OCI-M2 (cell line): Measurements from ENCODE around the gene ZNF804B.
"Not testable (repeated sequence)": the region's sequence is repeated elsewhere in the genome, so short reads cannot be mapped to it uniquely, and the experiment has no call there.

Experiments
- DNase-seq: peaks from one replicate; lab custom pipeline; 2025; ENCODE audit not compliant: unreplicated experiment; lab: John Stamatoyannopoulos, UW

ZNF804B gene

DNA sequence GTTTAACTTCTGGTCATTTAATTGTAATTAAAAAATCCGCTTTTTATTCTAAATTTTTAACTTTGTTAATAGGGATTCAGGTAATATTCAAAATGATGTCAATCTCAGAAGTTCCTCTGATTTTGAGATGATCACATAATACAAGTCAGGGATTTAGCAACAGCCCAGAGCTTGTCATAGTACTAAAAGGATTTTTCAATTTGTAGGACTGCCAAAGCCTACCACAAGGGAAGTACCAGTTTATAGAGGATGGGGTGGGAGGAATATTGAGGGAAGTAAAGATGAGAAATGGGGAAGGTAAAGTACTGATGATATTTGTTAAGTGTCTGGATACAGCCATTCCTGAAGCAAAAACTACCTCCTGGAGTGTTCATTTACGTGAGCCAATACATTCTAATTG lies 314.3 kb downstream of the ZNF804B start:
- no peak for DNase-seq

DNA sequence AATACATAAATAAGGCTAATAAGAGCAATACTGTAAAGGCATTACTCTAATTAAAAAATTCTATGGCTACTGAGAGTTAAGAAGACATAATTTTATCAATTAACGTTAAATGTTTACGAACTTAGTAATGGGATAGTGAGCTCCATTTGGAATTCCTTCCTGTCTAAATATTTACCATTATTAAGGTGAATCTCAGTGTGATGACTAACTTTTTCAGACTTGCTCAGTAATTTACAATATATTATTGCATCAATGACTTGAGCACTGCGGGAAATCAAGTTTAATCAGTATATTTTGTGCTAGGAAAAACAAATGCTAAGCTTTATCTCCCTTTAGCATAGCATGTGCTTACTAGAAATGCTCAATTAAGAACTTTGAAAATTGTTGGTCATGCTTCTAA lies 318.5 kb downstream of the ZNF804B start:
- DNase-seq, result no peak

DNA sequence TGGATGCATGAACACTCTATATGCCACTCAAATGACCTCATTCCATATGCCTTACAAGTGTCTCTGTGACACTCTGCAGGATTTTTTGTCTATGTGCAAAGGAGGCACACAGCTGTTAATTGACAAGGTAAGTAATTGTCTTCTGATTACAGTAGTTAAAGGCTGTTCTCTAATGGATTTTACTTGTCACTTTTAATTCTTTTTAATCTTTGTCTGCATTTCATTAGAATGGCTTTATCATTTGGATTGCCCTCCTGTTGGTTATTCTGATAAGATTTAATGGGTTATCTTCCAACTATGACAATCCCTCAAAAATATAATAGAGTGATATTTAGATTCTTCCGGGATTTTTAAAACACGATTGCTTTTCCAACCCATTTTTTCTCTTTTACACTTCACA lies 326.1 kb downstream of the ZNF804B start:
- DNase-seq, result no peak

DNA sequence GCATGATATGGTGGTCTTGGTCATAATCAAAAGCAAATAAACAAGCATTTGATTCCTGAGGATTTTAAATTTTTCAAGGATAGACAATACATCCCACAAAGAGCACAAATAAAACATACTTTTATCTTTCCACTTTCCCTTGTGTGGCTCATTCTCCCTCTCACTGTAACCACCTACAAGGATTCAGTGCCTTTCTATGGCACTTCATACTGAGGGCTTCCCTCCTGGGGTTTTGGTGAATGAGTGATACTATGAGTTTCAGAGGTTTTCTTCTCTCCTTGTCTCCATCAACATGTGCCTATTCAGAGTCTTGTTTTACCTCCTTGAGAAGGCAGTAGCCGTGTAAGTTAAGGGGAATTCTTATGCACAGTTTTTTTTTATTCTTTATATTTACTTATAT lies 332.1 kb downstream of the ZNF804B start:
- no peak for DNase-seq

DNA sequence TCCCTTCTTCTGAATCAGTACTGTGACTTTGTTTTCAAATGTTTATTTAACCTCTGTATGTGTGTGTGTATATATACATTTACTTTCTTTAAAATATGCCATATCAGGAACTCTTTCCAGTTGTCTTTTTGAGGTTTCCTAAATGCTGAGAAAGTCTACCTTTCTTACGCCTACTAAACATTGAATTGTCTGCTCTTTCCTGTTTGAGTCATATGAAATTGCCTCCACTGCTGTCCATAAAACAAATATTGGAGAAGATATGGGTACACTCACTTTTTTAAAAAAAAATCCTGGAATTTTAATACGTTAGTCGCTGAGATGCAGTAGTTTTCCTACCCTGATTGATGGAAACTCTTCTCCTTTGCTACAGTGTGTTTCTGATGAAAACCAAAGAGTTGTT lies 334.8 kb downstream of the ZNF804B start:
- no peak for DNase-seq

DNA sequence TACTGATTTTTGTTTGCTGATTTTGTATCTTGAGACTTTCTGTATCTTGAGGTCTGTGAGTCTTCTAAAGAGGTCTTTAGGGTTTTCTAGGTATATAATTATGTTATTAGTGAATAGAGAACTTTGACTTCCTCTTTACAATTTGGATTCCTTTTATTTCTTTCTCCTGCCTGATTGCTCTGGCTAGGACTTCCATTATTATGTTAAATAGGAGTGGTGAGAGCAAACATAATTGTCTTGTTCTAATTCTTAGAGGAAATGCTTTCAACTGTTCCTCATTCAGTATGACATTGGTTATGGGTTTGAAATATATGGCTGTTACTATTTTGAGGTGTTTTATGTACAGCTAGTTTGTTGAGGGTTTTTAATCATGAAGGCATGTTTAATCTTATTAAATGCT lies 344.1 kb downstream of the ZNF804B start:
- no peak for DNase-seq

DNA sequence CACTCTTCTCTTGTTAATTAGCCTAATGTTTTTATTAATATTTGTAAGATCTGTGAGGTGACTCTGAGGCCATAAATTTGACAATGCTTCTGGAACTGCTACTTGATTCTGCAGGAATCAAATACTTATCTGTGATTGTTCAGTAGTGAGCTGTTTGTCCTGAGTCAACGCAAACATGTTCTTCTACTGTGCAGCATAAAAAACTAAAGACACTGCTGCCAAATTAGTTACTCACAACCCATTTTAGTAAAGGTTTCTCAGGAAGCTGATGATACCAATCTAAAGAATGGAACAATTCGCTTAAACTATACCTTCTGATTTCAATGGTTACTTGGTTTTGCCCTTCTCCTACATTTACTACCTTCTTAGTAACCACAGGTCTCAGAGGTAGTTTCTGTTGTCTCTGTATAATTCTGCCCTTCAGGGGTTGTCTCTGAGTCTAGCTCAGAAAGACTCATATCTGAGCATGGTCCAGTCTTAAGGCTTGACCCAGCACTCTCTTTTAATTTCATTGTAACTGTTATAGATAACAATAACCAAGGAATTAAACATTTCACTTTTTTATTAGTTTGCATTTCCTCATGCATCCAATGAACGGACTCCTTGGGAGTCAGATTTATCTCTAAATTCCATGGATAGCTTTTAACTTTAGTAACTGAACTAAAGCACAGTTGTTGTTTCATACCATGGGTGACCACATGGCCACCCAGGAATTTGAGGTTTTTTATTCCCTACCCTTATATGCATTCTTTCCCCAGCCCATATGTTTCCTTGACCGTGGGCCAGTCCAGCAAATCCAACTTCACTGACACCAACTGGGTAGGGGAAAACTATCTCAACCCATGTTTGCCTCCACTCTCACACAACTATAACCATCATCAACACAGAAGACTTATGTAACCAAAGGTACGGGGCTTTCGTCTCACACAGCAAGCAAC lies 345.5 kb downstream of the ZNF804B start:
- no peak for DNase-seq

DNA sequence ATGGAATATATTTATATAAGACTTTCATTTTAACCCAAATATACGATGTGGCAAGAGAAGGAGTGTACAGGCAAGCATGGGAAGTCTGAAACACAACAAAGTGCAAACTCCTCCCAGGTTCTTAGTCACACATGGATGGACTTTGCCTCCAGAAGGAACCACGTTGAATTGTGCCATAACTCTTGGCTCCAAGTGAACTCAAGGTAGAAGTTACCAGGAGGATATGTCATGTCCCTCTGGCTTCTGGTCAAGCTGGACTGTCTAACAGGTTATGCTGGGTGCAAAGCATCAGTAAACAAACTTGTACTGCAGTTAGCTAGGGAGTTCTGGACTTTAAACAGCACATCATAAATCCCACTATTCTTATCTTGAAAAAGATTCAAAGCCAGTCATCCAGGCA lies 364.4 kb downstream of the ZNF804B start:
- DNase-seq, result no peak

DNA sequence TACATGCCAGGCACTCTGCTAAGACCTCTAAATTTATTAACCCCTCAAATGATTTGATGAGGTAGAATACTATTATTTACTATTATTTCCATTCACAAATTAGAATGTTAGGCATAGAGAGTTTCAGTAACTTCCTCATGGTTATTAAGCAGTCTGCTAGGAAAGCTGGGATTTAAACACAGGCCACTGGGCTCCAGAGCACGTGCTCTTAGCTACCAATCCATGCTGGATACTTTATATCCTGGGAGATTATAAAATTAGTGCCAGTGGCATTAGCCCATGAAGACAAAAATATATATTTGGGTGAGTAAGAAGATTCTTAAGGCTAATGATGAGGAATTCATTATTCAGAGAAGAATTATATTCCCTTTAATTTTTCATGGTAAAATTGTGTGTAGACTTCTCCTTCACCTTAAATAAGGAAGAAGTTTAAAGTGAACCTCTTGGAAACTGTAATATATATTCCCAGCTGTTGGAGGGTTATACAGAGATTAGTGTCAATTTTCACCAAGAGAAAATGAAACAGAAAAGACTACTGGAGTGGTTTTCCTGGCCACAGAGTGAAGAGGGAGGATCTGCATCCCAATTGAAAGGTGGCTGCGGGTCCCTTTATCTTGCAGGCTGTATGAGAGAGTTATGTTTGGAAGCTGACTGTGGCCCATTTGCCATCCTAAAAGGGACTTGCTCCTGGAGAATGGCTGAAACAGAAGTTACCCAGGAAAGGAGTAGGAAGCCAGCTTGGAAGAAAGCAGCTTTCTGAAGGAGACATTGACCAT lies 370.3 kb downstream of the ZNF804B start:
- no peak for DNase-seq

DNA sequence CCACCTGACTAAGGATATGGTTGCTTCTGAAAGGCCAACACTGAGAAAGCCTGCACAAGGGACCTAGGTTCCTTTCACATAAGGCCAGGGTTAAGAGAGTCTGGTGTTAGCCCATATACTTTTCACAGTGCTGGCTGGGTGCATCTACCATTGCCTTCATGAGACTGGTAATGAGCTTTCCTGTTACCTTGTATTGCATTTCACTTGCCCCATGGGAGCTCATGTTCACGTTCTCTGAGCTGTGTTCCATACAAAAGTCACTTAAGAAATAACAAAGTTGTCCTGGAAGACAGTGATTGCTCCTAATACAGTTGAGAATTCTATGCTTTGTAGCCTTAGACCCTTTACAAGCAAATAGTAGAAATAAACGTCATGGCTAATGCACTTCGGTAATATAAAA lies 373.9 kb downstream of the ZNF804B start:
- no peak for DNase-seq

DNA sequence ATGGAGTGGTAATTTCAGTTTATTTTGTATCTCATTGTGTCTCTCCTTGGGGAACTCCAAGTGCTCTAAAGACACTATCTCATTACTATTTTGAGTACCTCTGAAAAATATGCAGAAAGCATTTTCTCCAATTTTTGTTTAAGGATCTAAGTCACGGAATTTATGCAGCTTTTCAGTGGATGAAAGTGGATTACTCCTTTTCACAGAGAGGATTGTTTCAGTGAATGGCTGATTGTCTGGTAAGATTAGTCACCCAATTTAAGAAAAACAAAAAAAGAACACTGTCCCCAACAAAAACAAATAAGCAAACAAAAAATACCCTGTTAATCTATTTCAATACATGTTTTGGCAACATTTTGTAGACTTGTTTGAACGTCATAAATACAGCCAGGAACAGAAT lies 374.3 kb downstream of the ZNF804B start:
- no peak for DNase-seq

DNA sequence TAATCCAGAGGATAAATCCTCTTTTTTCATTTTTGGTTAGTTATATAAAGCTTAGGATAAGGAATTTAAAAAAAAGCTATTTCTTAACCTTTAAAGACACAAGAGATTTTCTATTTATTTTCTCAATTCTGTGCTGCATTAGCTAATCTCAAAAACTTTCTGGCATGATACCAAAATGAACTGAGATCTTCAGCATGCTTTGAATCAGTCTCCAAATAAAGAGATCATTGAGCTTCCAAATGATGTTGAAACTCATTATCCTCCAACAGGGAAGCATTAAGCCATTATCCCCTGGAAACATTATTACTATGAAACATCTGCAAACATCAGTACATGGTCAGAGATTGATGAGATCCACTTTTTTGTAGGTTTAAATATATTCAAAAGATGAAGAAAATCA lies 386.3 kb downstream of the ZNF804B start:
- DNase-seq, result no peak

DNA sequence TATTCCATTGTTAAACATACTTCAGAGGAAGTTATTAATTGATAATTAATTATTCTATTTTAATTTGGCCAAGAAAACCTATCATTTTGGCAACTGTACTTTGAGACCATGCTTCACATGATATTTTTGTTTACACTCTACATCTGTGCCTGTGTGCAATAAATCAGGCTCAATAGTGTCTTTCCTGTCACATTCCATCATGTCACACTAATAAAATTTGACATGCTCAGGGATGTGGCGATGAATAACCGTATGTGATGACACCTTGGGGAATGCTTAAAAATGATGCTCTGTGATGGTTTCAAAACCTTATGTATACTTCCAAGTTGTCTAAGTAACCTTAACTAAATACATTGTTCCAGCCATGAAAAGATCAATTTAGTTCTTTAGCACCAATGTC lies 400.6 kb downstream of the ZNF804B start:
- no peak for DNase-seq

DNA sequence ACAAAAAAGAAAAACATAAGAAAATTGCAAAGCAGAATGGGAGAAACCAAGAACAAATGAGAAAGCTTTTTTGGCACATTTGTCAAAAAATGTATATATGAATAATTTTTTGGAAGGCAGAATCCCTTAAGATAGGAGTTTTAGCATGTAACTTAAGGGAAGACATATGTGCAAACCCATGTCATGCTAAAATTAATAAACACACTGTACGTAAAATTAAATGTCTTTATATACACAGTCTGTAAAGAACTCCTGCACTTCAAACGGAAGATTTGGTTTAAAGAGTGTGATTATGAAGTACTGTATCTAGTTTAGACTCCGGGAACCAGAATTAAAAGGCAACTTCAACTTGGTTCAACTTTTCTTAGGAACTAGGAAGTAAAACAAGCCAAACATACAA lies 405.9 kb downstream of the ZNF804B start:
- no peak for DNase-seq

DNA sequence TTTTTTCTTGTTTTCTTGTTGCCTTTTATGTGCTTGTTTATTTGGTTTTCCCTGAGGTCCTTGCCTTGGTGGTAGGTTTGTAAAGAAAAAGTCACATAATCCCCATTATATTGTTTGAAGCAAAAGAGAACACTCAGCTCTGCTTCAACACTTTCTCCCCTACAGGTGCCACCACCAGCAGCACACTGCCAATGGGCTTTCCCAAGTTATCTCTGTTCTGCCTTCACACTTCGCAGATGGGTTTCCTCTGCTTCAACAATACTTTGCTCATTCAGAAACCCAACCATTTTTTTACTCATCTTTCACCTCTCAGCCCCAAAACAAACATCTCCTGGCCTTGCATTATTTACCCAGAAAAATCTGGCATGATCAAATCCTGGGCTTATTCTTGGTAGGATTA lies 411.1 kb downstream of the ZNF804B start:
- no peak for DNase-seq

DNA sequence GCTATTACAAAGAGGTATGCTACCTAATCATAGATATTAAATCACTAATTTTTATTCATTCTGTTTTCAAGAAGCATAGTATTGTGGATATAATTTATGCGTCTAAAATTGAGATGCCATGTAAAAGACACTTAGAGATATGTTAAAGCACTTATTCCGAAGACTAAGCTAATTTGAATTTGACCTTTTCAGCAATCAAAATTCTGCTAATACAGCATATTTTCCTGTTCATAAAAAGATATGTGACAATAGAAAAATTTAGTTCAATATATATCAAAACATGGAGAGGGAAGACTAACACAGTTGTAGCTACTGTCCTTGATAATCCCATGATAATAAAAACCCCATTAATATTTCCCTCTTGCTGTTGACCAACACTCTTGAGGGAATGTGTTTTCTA lies 422.6 kb downstream of the ZNF804B start:
- no peak for DNase-seq

DNA sequence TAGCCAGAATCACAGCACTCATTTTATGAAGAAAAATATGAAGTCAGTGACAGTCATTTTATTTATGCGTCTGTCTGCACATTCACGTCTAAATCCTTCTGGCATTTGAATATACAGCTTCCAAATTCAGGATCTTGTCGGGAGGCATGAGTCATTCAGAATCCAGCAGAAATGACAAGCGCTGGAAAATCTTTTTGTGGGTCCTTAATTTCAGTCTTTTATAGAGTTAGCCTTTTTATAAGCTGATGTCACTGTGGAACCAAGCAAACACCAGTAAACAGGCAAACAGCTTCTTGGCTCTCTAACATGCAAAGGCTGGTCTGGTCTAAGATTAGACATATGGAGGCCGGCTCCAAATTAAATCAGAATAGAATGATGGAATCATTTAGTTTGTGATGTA lies 424.2 kb downstream of the ZNF804B start:
- DNase-seq, result no peak

DNA sequence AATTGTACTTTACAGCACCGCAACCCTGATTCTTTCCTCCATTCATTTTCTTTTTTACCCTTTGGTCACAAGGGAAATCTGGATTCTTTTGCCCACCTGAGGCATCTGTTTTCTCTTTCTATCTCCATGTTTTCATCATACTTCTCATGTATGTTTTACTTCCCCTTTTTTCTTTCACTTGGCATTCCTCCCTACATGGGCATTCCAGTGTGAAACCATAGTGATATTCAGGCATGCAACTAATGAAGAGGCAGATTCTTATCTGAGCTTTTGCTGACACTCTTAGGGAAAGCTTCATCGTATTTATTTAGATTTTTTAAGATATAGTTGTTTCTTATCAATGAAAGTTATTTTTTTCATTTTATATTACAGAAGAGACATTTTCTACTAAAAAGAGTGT lies 441.3 kb downstream of the ZNF804B start:
- no peak for DNase-seq

DNA sequence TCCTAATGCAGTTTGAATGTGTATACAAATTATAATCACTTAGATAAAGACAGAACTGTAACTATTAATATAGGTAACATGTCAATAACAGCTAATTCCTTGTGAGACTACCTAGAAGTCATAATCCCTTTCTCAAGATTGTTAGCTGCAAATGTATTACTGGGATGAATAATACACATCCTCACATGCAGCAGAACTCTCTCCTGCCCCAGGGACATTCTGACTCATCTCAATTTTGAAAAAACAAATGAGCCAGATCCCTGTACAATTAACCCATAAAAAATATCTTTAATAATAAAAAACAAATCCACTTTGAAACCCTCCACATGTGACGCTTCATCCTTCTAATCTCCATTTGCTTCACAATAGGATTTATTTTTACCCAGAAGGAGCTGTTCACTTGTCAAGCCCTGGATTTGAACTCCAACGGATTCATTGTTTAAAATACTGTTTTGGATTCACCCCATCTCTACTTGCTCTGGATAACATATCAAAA lies 464.4 kb downstream of the ZNF804B start:
- DNase-seq, result no peak

DNA sequence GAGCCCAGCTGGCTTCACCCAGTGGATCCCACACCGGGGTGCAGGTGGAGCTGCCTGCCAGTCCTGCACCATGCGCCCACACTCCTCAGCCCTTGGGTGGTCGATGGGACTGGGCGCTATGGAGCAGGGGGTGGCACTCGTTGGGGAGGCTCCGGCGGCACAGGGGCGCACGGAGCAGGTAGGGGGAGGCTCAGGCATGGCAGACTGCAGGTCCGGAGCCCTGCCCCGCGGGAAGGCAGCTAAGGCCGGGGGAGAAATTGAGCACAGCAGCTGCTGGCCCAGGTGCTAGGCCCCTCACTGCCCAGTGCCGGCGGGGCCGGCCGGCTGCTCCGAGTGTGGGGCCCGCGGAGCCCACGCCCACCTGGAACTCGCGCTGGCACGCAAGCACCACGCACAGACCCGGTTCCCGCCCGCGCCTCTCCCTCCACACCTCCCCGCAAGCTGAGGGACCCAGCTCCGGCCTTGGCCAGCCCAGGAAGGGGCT lies 469.2 kb downstream of the ZNF804B start:
- DNase-seq, result not testable (repeated sequence)

DNA sequence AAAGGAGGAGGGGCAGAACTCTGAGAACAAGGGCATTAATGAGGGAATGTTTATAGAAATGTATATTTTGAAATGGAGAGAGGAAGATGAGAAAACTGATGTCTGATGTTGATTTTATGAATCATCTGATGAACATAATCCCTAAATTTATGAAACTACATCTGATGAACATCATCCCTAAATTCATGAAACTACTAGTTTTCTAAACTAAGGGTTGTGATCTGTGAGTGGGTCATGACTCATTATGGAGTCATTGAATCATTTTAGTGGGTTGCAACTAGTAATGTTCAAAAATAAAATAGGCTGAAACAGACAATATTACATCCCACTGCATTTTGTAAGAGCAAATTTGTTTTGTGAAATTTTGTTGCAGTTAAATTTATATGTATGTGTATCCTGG lies 478.7 kb downstream of the ZNF804B start:
- DNase-seq, result no peak

DNA sequence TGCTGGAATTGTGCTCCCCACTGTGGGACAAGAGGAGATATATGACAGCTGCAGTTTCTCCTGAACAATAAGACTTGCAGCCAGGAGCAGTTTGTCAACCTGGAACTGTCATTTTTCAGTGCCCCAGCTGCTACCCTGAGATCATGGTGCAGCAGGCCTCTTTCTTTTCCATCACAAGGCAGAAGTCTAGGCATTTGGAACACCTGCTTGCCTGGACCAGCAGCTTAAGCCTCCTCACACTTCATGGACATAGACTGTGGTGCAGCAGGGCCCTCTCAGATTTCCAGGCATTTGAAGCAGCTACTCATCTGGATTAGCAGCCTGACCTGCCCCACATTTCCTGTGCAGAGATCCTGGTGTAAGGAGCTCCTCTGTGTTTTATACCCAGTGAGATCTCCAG lies 486.7 kb downstream of the ZNF804B start:
- DNase-seq, result no peak
